Smooth muscle cell (in vitro differentiated cells): ENCODE data around the gene EEF2. TPM values are rescaled to one million over a fixed set of nuclear protein-coding genes. Genes with fewer than 3 reads are reported as not detected.

Source experiments
- DNase-seq: peaks from one replicate; lab custom pipeline; 2025; ENCODE audit not compliant: unreplicated experiment; lab: John Stamatoyannopoulos, UW
- H2AFZ ChIP-seq: fragments of 200-600 bp; sonication (generic); 2 replicates; pipeline ENCODE4 v1.6.0; 2016; ENCODE audit warnings: antibody characterized with exemption, low read depth, mild to moderate bottlenecking
- H3F3A ChIP-seq: fragments of 200-600 bp; sonication (generic); 2 replicates; pipeline ENCODE4 v1.6.0; 2017; ENCODE audit warnings: antibody characterized with exemption, low read depth
- H3K27ac ChIP-seq: fragments of 200-600 bp; sonication (generic); 2 replicates; pipeline ENCODE4 v1.5.1; 2016; ENCODE audit warnings: low read depth, mild to moderate bottlenecking
- H3K27me3 ChIP-seq: fragments of 200-600 bp; sonication (generic); 2 replicates; pipeline ENCODE4 v1.6.1; 2016; ENCODE audit warnings: low read depth, mild to moderate bottlenecking
- H3K36me3 ChIP-seq: fragments of 200-600 bp; sonication (generic); 2 replicates; pipeline ENCODE4 v1.5.1; 2016; ENCODE audit warnings: low read depth
- H3K4me1 ChIP-seq: fragments of 200-600 bp; sonication (generic); 2 replicates; pipeline ENCODE4 v1.5.1; 2016; ENCODE audit warnings: low read depth
- H3K4me2 ChIP-seq: fragments of 200-600 bp; sonication (generic); 2 replicates; pipeline ENCODE4 v1.6.0; 2016; ENCODE audit warnings: mild to moderate bottlenecking
- H3K4me3 ChIP-seq: fragments of 200-600 bp; sonication (generic); 2 replicates; pipeline ENCODE4 v1.5.1; 2016; ENCODE audit warnings: mild to moderate bottlenecking
- H3K79me2 ChIP-seq: fragments of 200-600 bp; sonication (generic); 2 replicates; pipeline ENCODE4 v1.6.0; 2016; ENCODE audit warnings: low read depth, mild to moderate bottlenecking
- H3K9ac ChIP-seq: fragments of 200-600 bp; sonication (generic); 2 replicates; pipeline ENCODE4 v1.6.0; 2016; ENCODE audit warnings: low read depth
- H3K9me3 ChIP-seq: fragments of 200-600 bp; sonication (generic); replicated peaks from 2 replicates; pipeline ENCODE4 v1.5.1; 2016; ENCODE audit warnings: low read depth
- H4K20me1 ChIP-seq: fragments of 200-600 bp; sonication (generic); 2 replicates; pipeline ENCODE4 v1.6.0; 2016; ENCODE audit warnings: low read depth
- WGBS: methylation state at CpG from one replicate; pipeline ENCODE4 v1.1.7; 2016; ENCODE audit warnings: low lambda C conversion rate; 5-methylcytosine and 5-hydroxymethylcytosine counted together
- polyA plus RNA-seq: library from polyadenylated mRNA; unstranded; fragments of >200 nt; fragmentation: Nextera tagmentation; extraction: Ambion mirVana; gene quantifications from 2 replicates; pipeline ENCODE4 v1.2.1, GENCODE V29; 2016
- total RNA-seq: library from RNA; depleted of rRNA; stranded (reverse); fragments of >200 nt; gene quantifications from 2 replicates; pipeline ENCODE4 v1.2.3, GENCODE V29; 2014
- TF ChIP-seq, protein P1 (sequence below): fragments of 200-600 bp; sonication (generic); IDR thresholded peaks from 2 replicates; pipeline ENCODE4 v1.5.1; 2017; ENCODE audit warnings: borderline replicate concordance, mild to moderate bottlenecking, antibody characterized with exemption; ENCODE audit not compliant: insufficient read depth, poor library complexity, severe bottlenecking

The EEF2 gene
- total and polyA plus RNA-seq, 2 experiments from 2014 or later: 365 to 903 TPM

DNA sequence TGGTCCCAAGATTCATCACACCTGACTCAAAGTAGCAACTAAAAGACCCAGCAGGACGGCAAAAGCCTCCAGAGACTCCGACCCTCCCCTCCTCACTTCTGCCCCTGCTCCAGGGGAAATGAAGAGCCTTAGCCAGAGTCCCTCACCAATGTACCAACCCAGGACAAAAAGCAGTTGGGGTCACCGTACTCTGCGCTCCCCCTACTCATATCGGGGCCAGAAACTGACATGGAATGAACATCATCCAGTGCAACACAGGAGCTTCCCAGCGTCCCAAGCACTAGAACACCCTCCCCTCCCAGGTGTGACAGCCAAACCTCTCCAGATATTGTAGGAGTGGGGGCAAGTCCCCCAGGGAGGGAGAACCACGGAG lies 1.7 kb downstream of the EEF2 start:
- no peaks in the 10 kb centered on the region for H3K9me3 ChIP-seq
- peak overlapping the region; percentile 99 for H3K9ac ChIP-seq
- H3K4me3 ChIP-seq: peak overlapping the region; percentile 100
- peak overlapping the region; percentile 99 for H3K4me2 ChIP-seq
- peaks cover 68% of the 10 kb centered on the region for H3K79me2 ChIP-seq
- H3K36me3 ChIP-seq: peaks cover 10% of the 10 kb centered on the region
- H4K20me1 ChIP-seq: peaks cover 67% of the 10 kb centered on the region
- TF ChIP-seq, protein P1, sequence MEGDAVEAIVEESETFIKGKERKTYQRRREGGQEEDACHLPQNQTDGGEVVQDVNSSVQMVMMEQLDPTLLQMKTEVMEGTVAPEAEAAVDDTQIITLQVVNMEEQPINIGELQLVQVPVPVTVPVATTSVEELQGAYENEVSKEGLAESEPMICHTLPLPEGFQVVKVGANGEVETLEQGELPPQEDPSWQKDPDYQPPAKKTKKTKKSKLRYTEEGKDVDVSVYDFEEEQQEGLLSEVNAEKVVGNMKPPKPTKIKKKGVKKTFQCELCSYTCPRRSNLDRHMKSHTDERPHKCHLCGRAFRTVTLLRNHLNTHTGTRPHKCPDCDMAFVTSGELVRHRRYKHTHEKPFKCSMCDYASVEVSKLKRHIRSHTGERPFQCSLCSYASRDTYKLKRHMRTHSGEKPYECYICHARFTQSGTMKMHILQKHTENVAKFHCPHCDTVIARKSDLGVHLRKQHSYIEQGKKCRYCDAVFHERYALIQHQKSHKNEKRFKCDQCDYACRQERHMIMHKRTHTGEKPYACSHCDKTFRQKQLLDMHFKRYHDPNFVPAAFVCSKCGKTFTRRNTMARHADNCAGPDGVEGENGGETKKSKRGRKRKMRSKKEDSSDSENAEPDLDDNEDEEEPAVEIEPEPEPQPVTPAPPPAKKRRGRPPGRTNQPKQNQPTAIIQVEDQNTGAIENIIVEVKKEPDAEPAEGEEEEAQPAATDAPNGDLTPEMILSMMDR: no peak
- H3F3A ChIP-seq: peaks cover 51% of the 10 kb centered on the region
- no peak overlapping the region for H2AFZ ChIP-seq
- DNase-seq: no peak
- H3K27ac ChIP-seq: peak overlapping the region; percentile 98
- peaks cover 28% of the 10 kb centered on the region for H3K4me1 ChIP-seq
- WGBS: 73% methylated on average over 7 of the region's 7 CpGs
- no peaks in the 10 kb centered on the region for H3K27me3 ChIP-seq

DNA sequence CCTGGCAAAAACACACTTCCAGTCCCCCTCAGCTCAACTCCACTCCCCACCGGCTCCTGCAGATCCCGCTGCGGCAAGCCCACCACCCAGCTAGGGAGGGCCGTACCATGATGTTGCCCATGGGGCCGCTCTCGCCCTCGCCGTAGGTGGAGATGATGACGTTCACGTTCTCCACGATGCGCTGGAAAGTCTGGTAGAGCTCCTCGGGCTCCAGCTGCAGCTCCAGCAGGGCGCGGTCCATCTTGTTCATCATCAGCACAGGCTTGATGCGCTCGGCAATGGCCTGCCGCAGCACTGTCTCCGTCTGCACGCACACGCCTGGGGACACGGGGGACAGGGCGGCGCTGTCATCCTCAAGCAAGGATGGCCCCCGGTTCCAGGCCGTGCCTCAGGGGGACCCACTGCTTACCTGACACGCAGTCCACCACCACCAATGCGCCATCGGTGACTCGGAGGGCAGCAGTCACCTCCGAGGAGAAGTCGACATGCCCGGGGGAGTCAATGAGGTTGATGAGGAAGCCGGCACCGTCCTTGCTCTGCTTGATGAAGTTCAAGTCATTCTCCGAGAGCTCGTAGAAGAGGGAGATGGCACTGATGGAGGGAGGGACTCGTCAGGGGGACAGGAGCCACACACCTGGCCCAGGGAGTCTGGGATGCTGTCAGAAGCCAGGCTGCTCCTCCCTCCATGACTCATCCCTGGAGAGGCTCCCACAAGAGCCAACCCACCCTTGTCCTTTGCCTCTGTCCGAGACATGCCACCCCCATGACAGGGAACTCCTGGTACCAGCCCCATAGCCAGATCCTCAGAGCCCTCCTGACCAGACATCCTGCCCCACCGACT lies 2.3 kb downstream of the EEF2 start:
- H3K27me3 ChIP-seq: no peaks in the 10 kb centered on the region
- peaks cover 28% of the 10 kb centered on the region for H3K4me1 ChIP-seq
- peaks cover 74% of the 10 kb centered on the region for H3K79me2 ChIP-seq
- DNase-seq: no peak
- no peaks in the 10 kb centered on the region for H3K9me3 ChIP-seq
- H3K4me3 ChIP-seq: peak overlapping the region; percentile 100
- TF ChIP-seq, protein P1: no peak
- peak overlapping the region; percentile 99 for H3K4me2 ChIP-seq
- H4K20me1 ChIP-seq: peaks cover 73% of the 10 kb centered on the region
- no peak overlapping the region for H3K9ac ChIP-seq
- no peak overlapping the region for H2AFZ ChIP-seq
- H3K27ac ChIP-seq: peak overlapping the region; percentile 98
- peaks cover 55% of the 10 kb centered on the region for H3F3A ChIP-seq
- H3K36me3 ChIP-seq: peaks cover 10% of the 10 kb centered on the region
- WGBS: 91% methylated on average over 40 of the region's 40 CpGs

DNA sequence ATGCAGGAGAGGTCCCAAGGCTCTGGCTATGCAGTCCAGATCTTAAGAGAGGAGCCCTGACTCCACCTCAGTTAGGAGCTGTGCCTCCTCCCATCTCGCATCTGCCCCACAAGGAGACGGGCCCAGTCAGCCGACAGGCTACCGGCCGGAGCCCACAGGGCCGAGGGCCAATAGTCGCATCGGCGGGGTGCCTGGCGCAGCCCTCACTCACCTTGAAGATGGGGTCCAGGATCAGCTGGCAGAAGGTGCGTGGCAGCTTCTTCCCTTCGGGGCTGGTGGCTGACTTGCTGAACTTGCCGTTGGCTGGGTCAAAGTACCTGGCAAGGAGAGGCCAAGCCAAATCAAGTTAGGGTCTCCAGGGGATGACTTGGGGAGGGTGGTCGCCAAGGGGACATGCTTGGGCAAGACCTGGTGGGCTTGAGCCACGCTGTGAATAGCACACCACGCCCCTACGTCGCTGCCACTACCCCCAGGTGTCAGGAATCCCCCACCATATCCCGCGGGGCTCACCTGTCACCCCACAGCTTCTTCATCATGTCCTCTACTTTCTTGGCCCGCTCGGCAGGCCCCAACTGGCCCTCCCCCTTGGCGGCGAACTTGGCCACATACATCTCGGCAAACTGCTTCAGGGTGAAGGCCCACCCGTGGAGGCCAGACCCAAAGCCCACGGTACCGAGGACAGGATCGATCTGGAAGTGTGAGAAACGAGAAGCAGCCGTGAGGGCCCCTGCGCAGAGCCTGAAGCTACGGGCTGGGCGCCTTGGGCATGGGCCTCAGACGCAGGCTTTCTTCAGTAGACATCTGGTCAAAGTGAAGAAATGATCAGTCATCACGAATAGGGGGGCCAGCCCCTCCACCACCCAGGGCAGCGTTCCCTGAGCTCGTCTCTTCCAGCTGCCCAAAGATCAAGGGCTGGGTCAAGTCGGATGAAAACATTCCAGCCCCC lies 3.3 kb downstream of the EEF2 start:
- Histone ChIP-seq H3K9me3 (no peaks in the 10 kb centered on the region), H4K20me1 (peaks cover 82% of the 10 kb centered on the region), H3K79me2 (peaks cover 83% of the 10 kb centered on the region), H3K27ac (peak overlapping the region; percentile 98), H3K36me3 (peaks cover 10% of the 10 kb centered on the region), H3K4me1 (peaks cover 28% of the 10 kb centered on the region), H3K4me2 (peak overlapping the region; percentile 99), H3K4me3 (no peak overlapping the region), H3K9ac (no peak overlapping the region), H2AFZ (no peak overlapping the region), H3K27me3 (no peaks in the 10 kb centered on the region), H3F3A (peaks cover 64% of the 10 kb centered on the region)
- WGBS: 94% methylated on average over 39 of the region's 39 CpGs
- TF ChIP-seq, protein P1: no peak
- no peak for DNase-seq
